Panc1 (cell line): ENCODE measurements around the gene CHRNB1. TPM values are rescaled to one million over a fixed set of nuclear protein-coding genes. Genes with fewer than 3 reads are reported as not detected.

ENCODE experiments used
- ATAC-seq: fragments of 200-7000 bp; cut with Tn5 transposase; 2 replicates; pipeline ENCODE4 v1.9.1; 2020; ENCODE audit warnings: mild to moderate bottlenecking, moderate library complexity
- BruUV-seq: library from RNA; stranded (reverse); fragments of 400-500 nt; replicated peaks from 2 replicates; lab custom pipeline; 2021; lab: Mats Ljungman, UMichigan
- CTCF ChIA-PET: fragments of 300-600 bp; sonication (Branson Sonifier 250); formaldehyde crosslinking; loops from one replicate; lab custom pipeline; 2022; ENCODE audit warnings: antibody characterized with exemption; lab: Charles Lee
- POLR2A ChIA-PET: fragments of 300-600 bp; sonication (Branson Sonifier 250); formaldehyde crosslinking; loops from one replicate; lab custom pipeline; 2022; ENCODE audit warnings: antibody characterized with exemption; lab: Charles Lee
- DNase-seq: peaks from one replicate; pipeline ENCODE4 v3.0.0-alpha.2; 2010; ENCODE audit warnings: low read depth, low spot score
- H3K27ac ChIP-seq: 2 replicates; pipeline ENCODE4 v1.5.1; 2011; ENCODE audit warnings: mild to moderate bottlenecking, low read length, inconsistent platforms
- H3K27me3 ChIP-seq: fragments of 200-500 bp; sonication (Bioruptor generic); 2 replicates; pipeline ENCODE4 v1.6.0; 2014; ENCODE audit warnings: low read length, inconsistent platforms; ENCODE audit not compliant: control insufficient read depth, insufficient read depth
- H3K36me3 ChIP-seq: fragments of 200-500 bp; sonication (Bioruptor generic); 2 replicates; pipeline ENCODE4 v1.5.1; 2014; ENCODE audit warnings: inconsistent platforms, mild to moderate bottlenecking, low read length, moderate library complexity; ENCODE audit not compliant: control insufficient read depth, insufficient read depth
- H3K4me1 ChIP-seq: 2 replicates; pipeline ENCODE4 v1.5.1; 2011; ENCODE audit warnings: inconsistent platforms, mild to moderate bottlenecking, low read length, moderate library complexity; ENCODE audit not compliant: control insufficient read depth, insufficient read depth
- H3K4me3 ChIP-seq, 2 experiments: 2 replicates each; pipeline ENCODE4 v1.5.1; 2011 to 2012; ENCODE audit warnings: low read depth in 2 of 2, low read length in 2 of 2, mild to moderate bottlenecking in 2 of 2, inconsistent platforms in 1 of 2, moderate library complexity in 1 of 2
- H3K9me3 ChIP-seq: fragments of 200-500 bp; sonication (Bioruptor generic); 2 replicates; pipeline ENCODE4 v1.5.1; 2014; ENCODE audit warnings: low read depth, mild to moderate bottlenecking, inconsistent platforms, low read length, moderate library complexity; ENCODE audit not compliant: control insufficient read depth, insufficient read depth
- CTCF ChIP-seq: fragments of 450-650 bp; IDR thresholded peaks from 2 replicates; pipeline ENCODE4 v1.5.1; 2017; ENCODE audit warnings: mild to moderate bottlenecking
- POLR2AphosphoS5 ChIP-seq: IDR thresholded peaks from 2 replicates; pipeline ENCODE4 v1.6.1; 2012; ENCODE audit warnings: mild to moderate bottlenecking, low read depth, low read length, moderate library complexity
- REST ChIP-seq, 2 experiments: IDR thresholded peaks; 2 replicates each; pipeline ENCODE4 v1.6.1; 2011 to 2012; ENCODE audit warnings: low read depth in 2 of 2, control low read depth in 1 of 2, low read length in 1 of 2, mild to moderate bottlenecking in 1 of 2, moderate library complexity in 1 of 2; ENCODE audit not compliant: insufficient read depth in 1 of 2
- SIN3A ChIP-seq: IDR thresholded peaks from 2 replicates; pipeline ENCODE4 v1.6.1; 2012; ENCODE audit warnings: low read depth, mild to moderate bottlenecking, low read length, moderate library complexity, borderline replicate concordance; ENCODE audit not compliant: insufficient read depth
- TCF7L2 ChIP-seq: IDR thresholded peaks from 2 replicates; pipeline ENCODE4 v1.6.1; 2011; ENCODE audit warnings: mild to moderate bottlenecking, low read depth, low read length, inconsistent platforms
- in situ Hi-C: cut with HindIII; loops from 2 replicates; pipeline ENCODE4 v1.10.0; 2016; ENCODE audit warnings: low sequenced_read_pairs, low pct_unique_long_range_greater_than_20kb
- intact Hi-C: fragments of 100-400 bp; cut with micrococcal nuclease; formaldehyde crosslinking; loops from one replicate; pipeline ENCODE4 v1.10.0; 2022; ENCODE audit not compliant: unreplicated experiment
- total RNA-seq: library from RNA; stranded (reverse); gene quantifications from one replicate; pipeline ENCODE4 v1.2.1, GENCODE V29; 2021; ENCODE audit not compliant: unreplicated experiment

The CHRNB1 gene
- total RNA-seq, 1 experiment from 2014 or later = 14.3 TPM

DNA sequence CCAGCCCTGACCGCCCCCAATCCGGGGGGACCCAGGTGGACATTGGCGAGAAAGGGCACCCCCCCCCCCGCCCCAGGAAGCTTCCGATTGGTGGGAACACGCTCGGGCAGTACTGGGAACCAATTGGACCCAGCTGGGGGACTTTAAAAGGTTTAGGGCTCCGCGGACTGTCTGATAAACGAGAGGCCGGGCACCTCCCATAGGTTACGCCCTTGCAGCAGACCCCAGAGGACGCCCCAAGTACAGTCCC lies 41.2 kb upstream of the CHRNB1 start:
- H3K27ac ChIP-seq = peak overlapping the region; percentile 76
- CTCF ChIA-PET = interaction anchor here (0.7 to 1.1 kb wide), 2 partner anchors 15 to 149 kb away, joined by 4 to 5 read pairs; no protein-coding TSS in a partner anchor
- no peaks in the 10 kb centered on the region for H3K36me3 ChIP-seq
- H3K4me3 ChIP-seq = peak overlapping the region; percentile 61
- H3K27me3 ChIP-seq = no peaks in the 10 kb centered on the region
- POLR2A ChIA-PET = interaction anchor here (0.7 to 1.6 kb wide), 3 partner anchors 32 to 340 kb away, joined by 3 to 9 read pairs (median 6); partner anchors contain the start of genes POLR2A and TMEM102
- DNase-seq = no peak
- intact Hi-C loops (no loop called here), in situ Hi-C loops (no loop called here)
- no peak for TF ChIP-seq SIN3A
- no peak for TF ChIP-seq POLR2AphosphoS5
- TF ChIP-seq TCF7L2 = no peak
- TF ChIP-seq CTCF = no peak
- TF ChIP-seq REST (IDR thresholded peaks at IDR 0.05; ENCODE audit: insufficient read depth in 1 of 2, low read depth in 2 of 2, low read length in 1 of 2) = no peak
- no TSS peak for BruUV-seq
- peak; percentile 70 for ATAC-seq
- H3K9me3 ChIP-seq = no peaks in the 10 kb centered on the region
- H3K4me1 ChIP-seq = peaks cover 3% of the 10 kb centered on the region

- peak; percentile 96 for DNase-seq
- intact Hi-C loops = no loop called here
- ATAC-seq = peak; percentile 96
- no TSS peak for BruUV-seq
- Histone ChIP-seq H3K4me3 (peak within 1 kb of the TSS; percentile 61 to 63), H3K36me3 (no peaks in the 10 kb centered on the region), H3K4me1 (peaks cover 3% of the 10 kb centered on the region), H3K9me3 (no peaks in the 10 kb centered on the region), H3K27me3 (no peaks in the 10 kb centered on the region), H3K27ac (peak within 1 kb of the TSS; percentile 76)
- in situ Hi-C loops = no loop called here
- POLR2A ChIA-PET = interaction anchor here (0.6 to 1.6 kb wide), 4 partner anchors 31 to 1963 kb away, joined by 3 to 9 read pairs (median 4); partner anchors contain the start of genes POLR2A and TMEM102
- CTCF ChIA-PET = interaction anchor here (0.7 kb wide), 2 partner anchors 48 to 148 kb away, joined by 4 to 5 read pairs; no protein-coding TSS in a partner anchor
- TF ChIP-seq REST (IDR thresholded peaks at IDR 0.05; ENCODE audit: insufficient read depth in 1 of 2, low read depth in 2 of 2, low read length in 1 of 2) (no peak), SIN3A (0 out of 2 replicates have a peak, but pooled peaks have one; percentile 21), POLR2AphosphoS5 (peak; percentile 65)
Measured at GRCh38 chr17:7403977-7404736, 40.7 kb upstream of the CHRNB1 start, which contains the start of gene TMEM256. Gene TMEM256 (minus strand): TSS chr17:7404097. CDS start chr17:7404084, 13 bp downstream.
